Thyroid gland (tissue), 4 donors: Measurements from ENCODE around the gene LEUTX.

ENCODE experiments used
- POLR2A ChIP-seq, 2 donors: fragments of 450-650 bp; IDR thresholded peaks; one replicate each; pipeline ENCODE4 v1.6.1; 2017; ENCODE audit warnings: antibody characterized with exemption in 2 of 2, mild to moderate bottlenecking in 2 of 2, moderate library complexity in 1 of 2
- TF ChIP-seq, protein P1 (sequence below), 6 experiments: fragments of 200-600 bp in 3 of 6; fragments of 450-650 bp in 3 of 6; sonication (generic) in 3 of 6; IDR thresholded peaks; one replicate each; pipeline ENCODE4 v1.5.1; 2016 to 2019; ENCODE audit warnings: antibody characterized with exemption in 6 of 6, mild to moderate bottlenecking in 2 of 6, inconsistent platforms in 1 of 6, moderate library complexity in 1 of 6

DNA sequence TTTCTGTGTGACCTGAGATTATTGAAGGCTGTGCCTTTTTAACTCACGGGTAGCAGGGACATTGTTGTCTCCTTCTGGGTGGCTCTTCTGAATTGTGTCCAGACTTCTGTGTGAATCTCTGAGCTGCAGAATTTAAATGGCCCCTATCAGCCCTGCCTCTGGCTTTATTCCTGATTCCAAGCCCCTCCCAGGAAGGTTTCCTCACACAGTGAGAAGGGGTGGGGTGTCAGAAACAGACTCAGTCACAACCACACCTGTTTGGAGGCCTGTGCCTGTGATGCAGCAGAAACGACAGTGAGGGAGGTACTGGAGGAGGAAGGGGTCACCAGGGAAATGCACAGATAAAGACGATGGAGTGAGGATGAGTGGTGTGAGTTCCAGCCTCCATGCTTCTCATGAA is 40.8 kb upstream of the LEUTX start, which contains the start of gene CLC:
- TF ChIP-seq, protein P1, sequence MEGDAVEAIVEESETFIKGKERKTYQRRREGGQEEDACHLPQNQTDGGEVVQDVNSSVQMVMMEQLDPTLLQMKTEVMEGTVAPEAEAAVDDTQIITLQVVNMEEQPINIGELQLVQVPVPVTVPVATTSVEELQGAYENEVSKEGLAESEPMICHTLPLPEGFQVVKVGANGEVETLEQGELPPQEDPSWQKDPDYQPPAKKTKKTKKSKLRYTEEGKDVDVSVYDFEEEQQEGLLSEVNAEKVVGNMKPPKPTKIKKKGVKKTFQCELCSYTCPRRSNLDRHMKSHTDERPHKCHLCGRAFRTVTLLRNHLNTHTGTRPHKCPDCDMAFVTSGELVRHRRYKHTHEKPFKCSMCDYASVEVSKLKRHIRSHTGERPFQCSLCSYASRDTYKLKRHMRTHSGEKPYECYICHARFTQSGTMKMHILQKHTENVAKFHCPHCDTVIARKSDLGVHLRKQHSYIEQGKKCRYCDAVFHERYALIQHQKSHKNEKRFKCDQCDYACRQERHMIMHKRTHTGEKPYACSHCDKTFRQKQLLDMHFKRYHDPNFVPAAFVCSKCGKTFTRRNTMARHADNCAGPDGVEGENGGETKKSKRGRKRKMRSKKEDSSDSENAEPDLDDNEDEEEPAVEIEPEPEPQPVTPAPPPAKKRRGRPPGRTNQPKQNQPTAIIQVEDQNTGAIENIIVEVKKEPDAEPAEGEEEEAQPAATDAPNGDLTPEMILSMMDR (IDR thresholded peaks at IDR 0.05), result no peak
- TF ChIP-seq POLR2A (IDR thresholded peaks at IDR 0.05), result no peak
